Tibial nerve (tissue), 4 donors: ENCODE data around the gene HMCN2. TPM values are rescaled to one million over a fixed set of nuclear protein-coding genes. Genes with fewer than 3 reads are reported as not detected.
A peak's percentile ranks its signal among the peaks of the same experiment; 100 is the strongest.

Experiments used
- DNase-seq, 2 donors: peaks; one replicate each; pipeline ENCODE4 v3.0.0-alpha.2; 2019; ENCODE audit warnings: low spot score in 2 of 2
- H3K27ac ChIP-seq, 4 donors: fragments of 200-600 bp; sonication (generic) in 3 of 4; one replicate each; pipeline ENCODE4 v1.5.1; 2017 to 2019; ENCODE audit warnings: mild to moderate bottlenecking in 1 of 4
- H3K27me3 ChIP-seq, 2 donors: fragments of 200-600 bp; sonication (generic) in 1 of 2; one replicate each; pipeline versions ENCODE4 v1.5.1 to v1.6.0; 2017 to 2019
- H3K36me3 ChIP-seq, 3 donors: fragments of 200-600 bp; sonication (generic); one replicate each; pipeline ENCODE4 v1.5.1; 2018 to 2019
- H3K4me1 ChIP-seq, 4 donors: fragments of 200-600 bp; sonication (generic) in 3 of 4; one replicate each; pipeline ENCODE4 v1.5.1; 2017 to 2019
- H3K4me3 ChIP-seq, 4 donors: fragments of 200-600 bp; sonication (generic) in 3 of 4; one replicate each; pipeline ENCODE4 v1.5.1; 2017 to 2019; ENCODE audit warnings: mild to moderate bottlenecking in 1 of 4, moderate library complexity in 1 of 4
- H3K9me3 ChIP-seq, 4 donors: fragments of 200-600 bp; sonication (generic) in 3 of 4; one replicate each; pipeline ENCODE4 v1.5.1; 2017 to 2019
- EP300 ChIP-seq, 2 donors: sonication (generic); formaldehyde crosslinking; IDR thresholded peaks; one replicate each; pipeline ENCODE4 v1.6.1; 2017; ENCODE audit warnings: antibody characterized with exemption in 2 of 2, mild to moderate bottlenecking in 1 of 2
- POLR2A ChIP-seq, 2 donors: fragments of 450-650 bp; IDR thresholded peaks; one replicate each; pipeline ENCODE4 v1.6.1; 2017; ENCODE audit warnings: antibody characterized with exemption in 2 of 2, mild to moderate bottlenecking in 2 of 2, moderate library complexity in 2 of 2
- WGBS, 2 donors: methylation state at CpG; one replicate each; pipeline ENCODE4 v1.1.5; 2018; 5-methylcytosine and 5-hydroxymethylcytosine counted together
- total RNA-seq, 4 donors: library from RNA; depleted of rRNA; stranded (reverse); fragments of >200 nt; gene quantifications; one replicate each; pipeline ENCODE4 v1.1.0, GENCODE V29; 2016
- TF ChIP-seq, protein P1 (sequence below), 5 experiments: fragments of 200-600 bp in 3 of 5; fragments of 450-650 bp in 2 of 5; sonication (generic) in 3 of 5; IDR thresholded peaks; one replicate each; pipeline ENCODE4 v1.5.1; 2016 to 2019; ENCODE audit warnings: antibody characterized with exemption in 5 of 5, mild to moderate bottlenecking in 3 of 5, moderate library complexity in 2 of 5

HMCN2 gene
- total RNA-seq, 4 donors from 2014 or later = 0.90 to 53.7 (median 20.3) TPM

DNA sequence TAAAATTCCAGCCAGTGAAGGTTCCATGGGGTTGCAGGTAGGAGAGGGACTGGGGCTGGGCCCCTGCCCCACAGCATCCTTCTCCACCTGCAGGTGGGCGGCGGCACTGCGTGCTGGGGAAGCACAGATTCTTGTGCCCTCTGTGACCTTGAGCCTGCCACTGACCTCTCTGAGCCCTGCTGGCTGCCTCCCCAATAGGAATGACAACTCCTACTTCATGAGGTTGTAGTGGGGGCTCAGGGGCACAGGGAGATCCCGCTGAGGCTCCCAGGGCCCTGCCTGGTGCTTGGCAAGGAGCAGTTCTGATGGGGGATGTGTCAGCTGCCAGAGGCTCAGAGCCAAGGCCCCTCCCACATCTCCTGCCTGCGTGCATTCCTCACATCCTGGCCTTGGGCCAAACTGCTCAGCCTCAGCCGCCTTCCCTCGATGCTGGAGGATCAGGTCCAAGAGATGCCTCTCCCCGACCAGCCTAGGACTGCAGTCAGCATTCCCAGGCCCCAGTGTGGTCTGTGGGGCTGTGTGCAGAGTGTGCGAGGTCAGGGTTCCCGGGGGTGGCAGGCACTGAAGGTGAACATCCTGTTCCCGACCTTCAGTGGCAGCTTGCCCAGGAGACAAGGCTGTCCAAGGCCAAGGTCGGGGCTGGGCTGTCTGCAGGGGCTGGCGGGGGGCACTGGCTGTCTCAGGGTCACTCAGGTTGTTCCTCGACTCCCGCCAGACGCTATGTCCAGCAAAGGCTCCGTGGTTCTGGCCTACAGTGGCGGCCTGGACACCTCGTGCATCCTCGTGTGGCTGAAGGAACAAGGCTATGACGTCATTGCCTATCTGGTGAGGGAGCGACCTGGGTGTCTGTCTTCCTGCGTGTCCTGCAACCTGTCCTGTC is 186.2 kb downstream of the HMCN2 start:
- TF ChIP-seq, protein P1, sequence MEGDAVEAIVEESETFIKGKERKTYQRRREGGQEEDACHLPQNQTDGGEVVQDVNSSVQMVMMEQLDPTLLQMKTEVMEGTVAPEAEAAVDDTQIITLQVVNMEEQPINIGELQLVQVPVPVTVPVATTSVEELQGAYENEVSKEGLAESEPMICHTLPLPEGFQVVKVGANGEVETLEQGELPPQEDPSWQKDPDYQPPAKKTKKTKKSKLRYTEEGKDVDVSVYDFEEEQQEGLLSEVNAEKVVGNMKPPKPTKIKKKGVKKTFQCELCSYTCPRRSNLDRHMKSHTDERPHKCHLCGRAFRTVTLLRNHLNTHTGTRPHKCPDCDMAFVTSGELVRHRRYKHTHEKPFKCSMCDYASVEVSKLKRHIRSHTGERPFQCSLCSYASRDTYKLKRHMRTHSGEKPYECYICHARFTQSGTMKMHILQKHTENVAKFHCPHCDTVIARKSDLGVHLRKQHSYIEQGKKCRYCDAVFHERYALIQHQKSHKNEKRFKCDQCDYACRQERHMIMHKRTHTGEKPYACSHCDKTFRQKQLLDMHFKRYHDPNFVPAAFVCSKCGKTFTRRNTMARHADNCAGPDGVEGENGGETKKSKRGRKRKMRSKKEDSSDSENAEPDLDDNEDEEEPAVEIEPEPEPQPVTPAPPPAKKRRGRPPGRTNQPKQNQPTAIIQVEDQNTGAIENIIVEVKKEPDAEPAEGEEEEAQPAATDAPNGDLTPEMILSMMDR (IDR thresholded peaks at IDR 0.05) = peak in 4 of 5 experiments; percentile 16 to 61 (median 28)
- no peak for TF ChIP-seq POLR2A (IDR thresholded peaks at IDR 0.05)
- TF ChIP-seq EP300 (IDR thresholded peaks at IDR 0.05) = peak in 1 of 2 donors; percentile 48
- peak; percentile 69 to 71 for DNase-seq
- Histone ChIP-seq H3K9me3 (no peaks in the 10 kb centered on the region), H3K27ac (peak overlapping the region in 3 of 4 donors; percentile 71 to 86 (median 81)), H3K4me3 (no peak overlapping the region), H3K4me1 (peaks cover 0 to 55% (median 29%) of the 10 kb centered on the region in 4 donors), H3K27me3 (no peaks in the 10 kb centered on the region), H3K36me3 (peaks cover 0 to 2% (median 0%) of the 10 kb centered on the region in 3 donors)
- 25 to 29% methylated on average over 13 to 18 of the region's 23 CpGs for WGBS, 2 donors

DNA sequence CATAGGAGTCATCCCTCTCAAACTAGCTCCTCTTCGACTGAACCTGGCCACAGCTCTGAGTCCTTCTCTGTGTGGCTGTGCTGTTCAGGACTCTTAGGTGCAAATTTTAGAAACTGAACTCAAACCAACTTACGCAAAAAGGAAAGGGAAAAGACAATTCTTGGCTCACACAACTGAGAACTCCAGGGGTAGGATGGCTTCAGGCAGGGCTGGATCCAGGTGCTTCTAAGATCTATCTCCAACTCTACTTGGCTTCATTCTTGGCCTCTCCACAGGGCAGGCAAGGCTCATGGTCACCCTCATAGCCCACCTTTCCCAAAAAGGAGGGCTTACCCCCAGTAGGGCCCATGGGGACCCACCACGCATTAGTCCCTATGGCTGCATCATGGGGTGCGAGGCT is 187.3 kb downstream of the HMCN2 start:
- WGBS, 2 donors = 88 to 94% methylated on average over 4 of the region's 4 CpGs
- H3K36me3 ChIP-seq = peaks cover 0 to 2% (median 0%) of the 10 kb centered on the region in 3 donors
- peaks cover 0 to 44% (median 19%) of the 10 kb centered on the region in 4 donors for H3K4me1 ChIP-seq
- TF ChIP-seq, protein P1 (IDR thresholded peaks at IDR 0.05) = no peak
- no peak for TF ChIP-seq POLR2A (IDR thresholded peaks at IDR 0.05)
- H3K27me3 ChIP-seq = no peaks in the 10 kb centered on the region
- H3K9me3 ChIP-seq = no peaks in the 10 kb centered on the region
- peak overlapping the region in 2 of 4 donors; percentile 81 to 86 for H3K27ac ChIP-seq
- DNase-seq = no peak
- no peak overlapping the region for H3K4me3 ChIP-seq

DNA sequence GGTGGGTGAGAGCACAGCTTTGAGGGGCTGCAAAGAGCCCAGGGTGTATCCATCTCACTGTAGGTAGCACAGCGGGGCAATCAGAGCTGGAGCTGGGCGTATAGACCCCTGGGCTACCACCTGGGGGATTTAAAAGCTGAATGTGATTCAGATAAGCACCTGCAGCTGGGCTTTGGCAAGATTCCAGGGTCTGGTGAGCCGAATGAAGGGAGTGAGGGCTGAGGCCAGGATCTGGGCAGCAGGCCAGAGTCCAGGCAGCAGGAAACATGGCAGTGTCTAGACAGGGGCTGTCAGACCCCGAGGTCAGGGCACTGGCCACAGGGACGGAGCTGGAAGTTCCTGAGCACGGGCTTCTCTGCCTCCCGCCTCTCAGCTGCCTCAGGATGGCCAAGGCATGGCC is 187.9 kb downstream of the HMCN2 start:
- Histone ChIP-seq H3K27me3 (no peaks in the 10 kb centered on the region), H3K27ac (peak overlapping the region in 2 of 4 donors; percentile 11 to 24), H3K9me3 (no peaks in the 10 kb centered on the region), H3K4me3 (no peak overlapping the region), H3K36me3 (peaks cover 0 to 2% (median 1%) of the 10 kb centered on the region in 3 donors), H3K4me1 (peaks cover 0 to 38% (median 18%) of the 10 kb centered on the region in 4 donors)
- 39 to 50% methylated on average over 5 to 7 of the region's 7 CpGs for WGBS, 2 donors
- TF ChIP-seq POLR2A (IDR thresholded peaks at IDR 0.05) = no peak
- no peak for TF ChIP-seq EP300 (IDR thresholded peaks at IDR 0.05)
- DNase-seq = no peak

DNA sequence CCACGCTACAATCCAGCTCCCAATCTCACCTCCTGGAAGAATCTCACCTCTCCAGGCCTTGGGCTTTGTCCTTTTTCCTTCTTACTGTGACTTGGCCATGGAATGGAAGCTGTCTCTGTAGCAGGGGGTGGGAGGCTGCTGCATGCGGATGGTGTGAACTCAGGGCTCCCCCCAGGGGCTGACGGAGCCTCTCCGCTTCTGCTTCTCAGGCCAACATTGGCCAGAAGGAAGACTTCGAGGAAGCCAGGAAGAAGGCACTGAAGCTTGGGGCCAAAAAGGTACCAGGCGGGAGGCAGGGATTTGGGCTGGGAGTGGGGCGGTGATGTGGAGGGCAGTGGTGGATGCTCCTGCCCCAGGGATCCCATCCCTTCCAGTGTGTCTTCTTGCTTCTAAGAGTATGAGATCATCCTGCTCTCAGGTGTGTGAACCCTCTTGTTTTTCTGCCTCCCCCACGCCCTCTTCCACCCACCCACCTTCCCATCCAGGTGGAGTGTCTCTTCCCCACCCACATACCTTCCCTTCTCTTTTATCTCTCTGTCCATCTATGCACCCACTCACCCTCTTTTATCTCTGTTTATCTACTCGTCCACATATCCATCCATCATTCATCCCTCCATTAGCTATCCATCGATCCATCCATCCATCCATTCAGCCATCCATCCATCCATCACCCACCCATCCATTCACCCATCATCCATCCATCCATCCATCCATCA is 188.7 kb downstream of the HMCN2 start:
- no peak overlapping the region for H3K27ac ChIP-seq
- no peak overlapping the region for H3K4me3 ChIP-seq
- TF ChIP-seq EP300 (IDR thresholded peaks at IDR 0.05) (no peak), POLR2A (IDR thresholded peaks at IDR 0.05) (no peak)
- TF ChIP-seq, protein P1 (IDR thresholded peaks at IDR 0.05) = no peak
- peaks cover 0 to 38% (median 18%) of the 10 kb centered on the region in 4 donors for H3K4me1 ChIP-seq
- no peaks in the 10 kb centered on the region for H3K27me3 ChIP-seq
- no peak for DNase-seq
- no peaks in the 10 kb centered on the region for H3K9me3 ChIP-seq
- peaks cover 0 to 7% (median 2%) of the 10 kb centered on the region in 3 donors for H3K36me3 ChIP-seq
- WGBS, 2 donors = 92 to 96% methylated on average over 10 of the region's 10 CpGs

DNA sequence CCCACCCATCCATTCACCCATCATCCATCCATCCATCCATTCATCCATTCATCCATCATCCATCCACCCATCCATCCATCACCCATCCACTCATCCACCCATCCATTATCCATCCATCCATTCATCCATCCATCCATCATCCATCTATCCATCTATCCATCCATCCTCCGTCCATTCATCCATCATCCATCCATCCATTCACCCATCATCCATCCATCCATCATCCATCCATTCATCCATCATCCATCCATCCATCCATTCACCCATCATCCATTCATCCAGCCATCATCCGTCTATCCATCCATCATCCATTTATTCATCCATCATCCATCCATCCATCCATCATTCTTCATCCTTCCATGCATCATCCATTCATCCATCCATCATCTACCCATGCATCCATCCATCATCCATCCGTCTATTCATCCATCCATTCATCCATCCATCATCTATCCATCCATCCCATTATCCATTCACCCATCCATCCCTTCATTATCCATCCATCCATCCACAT is 189.3 kb downstream of the HMCN2 start:
- Histone ChIP-seq H3K4me3 (no peak overlapping the region), H3K4me1 (peaks cover 0 to 37% (median 18%) of the 10 kb centered on the region in 4 donors), H3K27ac (no peak overlapping the region), H3K36me3 (peaks cover 0 to 7% (median 2%) of the 10 kb centered on the region in 3 donors), H3K9me3 (no peaks in the 10 kb centered on the region), H3K27me3 (no peaks in the 10 kb centered on the region)
- TF ChIP-seq POLR2A (IDR thresholded peaks at IDR 0.05) (no peak), EP300 (IDR thresholded peaks at IDR 0.05) (no peak)
- 32 to 60% methylated on average over 3 of the region's 3 CpGs for WGBS, 2 donors
- no peak for DNase-seq
